Germinal center (tissue), 1 donor: ENCODE results near the gene ZSCAN5A.
"Not testable (repeated sequence)": the region's sequence is repeated elsewhere in the genome, so short reads cannot be mapped to it uniquely, and the experiment has no call there.

Experiments
- DNase-seq: peaks from one replicate; pipeline ENCODE4 v3.0.0; 2012; ENCODE audit warnings: mixed read lengths, low spot score

ZSCAN5A gene

GRCh38 chr19:56201973-56202372 is 112.7 kb downstream of the ZSCAN5A start, which contains the start of gene ZSCAN5C:
ZSCAN5C (plus strand) TSS chr19:56202273; CDS start chr19:56205914, 3,641 bp downstream.
- DNase-seq, result no peak

DNA sequence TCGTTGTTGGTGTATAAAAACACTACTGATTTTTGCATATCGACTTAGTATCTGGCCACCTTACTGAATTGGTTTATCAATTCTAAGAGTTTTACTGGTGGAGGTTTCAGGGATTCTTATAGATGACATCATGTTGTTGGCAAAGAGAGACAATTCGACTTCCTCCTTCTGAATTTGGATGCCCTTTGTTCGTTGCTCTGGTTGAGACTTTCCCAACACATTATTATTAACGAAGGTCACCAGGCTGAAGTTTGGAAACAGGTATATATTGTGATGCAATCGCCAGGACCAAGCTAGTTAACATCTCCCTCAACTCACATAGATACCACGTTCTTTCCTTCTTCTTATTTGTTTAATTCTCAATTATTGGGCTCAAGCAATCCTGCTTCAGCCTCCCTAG is 115.0 kb downstream of the ZSCAN5A start:
- no peak for DNase-seq

GRCh38 chr19:56197646-56198045 is 117.0 kb downstream of the ZSCAN5A start, which contains the start of gene ZSCAN5B:
ZSCAN5B (minus strand) TSS chr19:56197783; CDS start chr19:56193052, 4,731 bp downstream.
- DNase-seq, result not testable (repeated sequence)

DNA sequence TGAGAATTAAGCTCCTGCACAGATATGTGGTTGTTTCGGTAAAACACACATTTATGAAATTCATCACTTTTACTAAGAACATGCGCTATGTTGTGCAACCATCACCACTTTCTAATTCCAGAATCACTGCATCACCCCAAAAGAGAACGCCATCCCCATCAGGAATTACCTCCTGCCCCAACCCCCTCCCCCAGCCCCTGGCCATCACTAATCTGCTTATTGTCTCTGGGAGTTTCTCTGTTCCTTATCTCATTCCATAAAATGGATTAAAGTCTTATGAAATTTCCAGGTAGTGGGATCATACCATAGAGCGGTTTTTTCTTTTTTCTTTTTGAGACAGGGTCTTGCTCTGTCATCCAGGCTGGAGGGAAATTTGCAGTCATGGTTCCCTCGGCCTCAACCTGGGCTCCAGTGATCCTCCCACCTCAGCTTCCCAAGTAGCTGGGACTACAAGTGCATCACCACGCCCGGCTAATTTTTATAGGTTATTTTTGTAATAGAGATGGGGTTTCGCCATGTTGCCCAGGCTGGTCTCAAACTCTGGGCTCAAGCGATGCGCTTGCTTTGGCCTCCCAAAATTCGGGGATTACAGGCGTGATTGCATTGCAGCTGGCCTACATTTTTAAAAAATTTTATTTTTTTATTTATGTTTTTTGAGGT is 120.5 kb downstream of the ZSCAN5A start:
- no peak for DNase-seq

DNA sequence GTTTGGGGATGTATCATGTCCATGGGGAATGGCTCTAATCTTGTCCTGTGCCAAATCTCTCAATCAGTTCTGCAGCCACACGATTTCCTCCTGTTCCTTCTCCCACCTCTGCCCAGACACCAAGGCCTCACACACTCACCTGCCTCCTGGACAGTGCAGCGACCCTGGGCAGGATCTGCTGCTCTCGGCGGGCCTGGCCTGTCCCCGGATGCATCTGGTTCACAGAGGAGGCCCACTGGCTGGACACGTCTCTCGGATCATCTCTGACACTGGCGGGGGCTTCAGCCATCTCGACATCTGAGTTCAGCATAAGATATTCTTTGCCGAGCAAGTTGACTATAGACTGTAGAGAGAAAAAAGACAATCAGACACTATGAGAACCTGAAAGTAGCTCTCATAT is 122.9 kb downstream of the ZSCAN5A start:
- no peak for DNase-seq

GRCh38 chr19:56191115-56191514 is 123.5 kb downstream of the ZSCAN5A start:
- DNase-seq, result no peak

- DNase-seq, result no peak
Observed at GRCh38 chr19:56189785-56190184, 124.9 kb downstream of the ZSCAN5A start.

DNA sequence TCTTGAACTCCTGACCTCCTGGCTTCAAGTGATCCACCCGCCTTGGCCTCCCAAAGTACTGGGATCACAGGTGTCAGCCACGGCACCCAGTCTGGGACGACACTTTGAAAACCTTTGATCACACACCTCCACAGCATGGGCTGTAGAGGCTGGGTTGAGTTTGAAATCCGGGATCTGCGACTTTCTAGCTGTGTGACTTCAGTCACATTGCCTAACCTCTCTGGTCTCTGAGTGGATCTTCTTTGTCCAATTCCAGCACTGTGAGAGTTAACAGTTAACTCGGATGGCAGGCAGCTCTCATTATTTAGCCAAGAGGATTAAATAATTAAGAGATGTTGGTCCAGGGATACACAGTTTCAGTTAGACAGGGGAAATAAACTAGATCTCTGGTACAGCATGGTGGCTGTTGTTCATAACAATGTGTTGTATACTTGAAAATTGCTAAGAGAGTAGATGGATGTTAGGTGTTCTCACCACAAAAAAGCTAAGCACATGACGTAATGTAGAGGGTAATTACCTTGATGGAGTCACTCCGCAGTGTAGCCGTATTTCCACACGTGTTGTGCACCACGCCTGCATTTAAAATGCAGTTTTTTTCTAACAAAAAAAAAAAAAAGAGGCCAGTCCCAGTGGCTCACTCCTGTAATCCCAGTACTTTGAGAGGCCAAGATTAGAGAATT is 136.9 kb downstream of the ZSCAN5A start:
- DNase-seq, result no peak

GRCh38 chr19:56176881-56177280 is 137.8 kb downstream of the ZSCAN5A start:
- DNase-seq, result no peak

- not testable (repeated sequence) for DNase-seq
Observed at GRCh38 chr19:56176310-56176709, 138.3 kb downstream of the ZSCAN5A start.

DNA sequence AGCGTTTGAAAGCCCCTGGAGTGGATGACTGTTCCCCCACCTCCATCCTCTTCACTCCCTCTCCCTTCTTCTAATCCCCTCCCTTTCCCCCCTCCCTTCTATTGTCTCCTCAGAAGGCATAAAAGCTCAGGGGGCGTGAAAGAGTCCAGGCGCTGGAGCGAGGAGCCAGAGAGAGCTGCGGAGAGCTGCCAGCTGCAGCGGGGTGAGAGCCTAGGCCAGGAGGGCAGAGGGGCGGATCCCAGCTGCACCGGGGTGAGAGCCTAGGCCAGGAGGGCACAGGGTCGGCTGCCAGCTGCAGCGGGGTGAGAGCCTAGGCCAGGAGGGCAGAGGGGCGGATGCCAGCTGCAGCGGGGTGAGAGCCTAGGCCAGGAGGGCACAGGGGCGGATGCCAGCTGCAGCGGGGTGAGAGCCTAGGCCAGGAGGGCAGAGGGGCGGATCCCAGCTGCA is 138.8 kb downstream of the ZSCAN5A start, which contains the start of gene GALP:
TSS of gene GALP (plus strand) at position 148 of the 447 bp plus-strand sequence. CDS start 1,101 bp downstream, outside the sequence.
- DNase-seq, result not testable (repeated sequence)

DNA sequence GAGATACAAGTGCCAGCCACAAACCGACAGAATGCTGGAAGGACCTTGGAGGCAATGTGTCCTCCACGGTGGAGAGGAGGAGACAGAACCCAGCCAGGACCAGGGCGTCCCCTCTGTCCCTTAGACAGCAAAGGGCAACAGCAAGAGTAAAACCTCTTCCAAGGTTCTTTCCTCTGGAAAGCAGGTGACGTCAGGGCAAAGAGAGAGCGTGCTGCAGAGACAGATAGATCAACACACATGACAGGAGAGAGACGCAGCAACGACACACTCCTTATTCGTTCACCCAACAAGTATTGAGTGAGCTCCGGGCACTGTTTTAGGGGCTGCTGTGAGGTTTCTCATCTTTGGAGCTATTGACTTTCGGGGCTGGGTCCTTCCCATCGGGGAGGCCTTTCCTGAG is 140.1 kb downstream of the ZSCAN5A start:
- DNase-seq, result no peak

GRCh38 chr19:56174086-56174485 is 140.6 kb downstream of the ZSCAN5A start:
- no peak for DNase-seq
